Endothelial cell of umbilical vein (primary cell): ENCODE data around the gene COL13A1. TPM values are rescaled to one million over a fixed set of nuclear protein-coding genes. Genes with fewer than 3 reads are reported as not detected.

ENCODE experiments used
- BruUV-seq: library from RNA; stranded (reverse); fragments of 400-500 nt; replicated peaks from 2 replicates; lab custom pipeline; 2021; lab: Mats Ljungman, UMichigan
- CTCF ChIA-PET: fragments of 300-600, 350-600 bp; sonication (Branson Sonifier 250); formaldehyde crosslinking; loops from one replicate; lab custom pipeline; 2021; ENCODE audit warnings: antibody characterized with exemption, inconsistent platforms; lab: Charles Lee
- POLR2A ChIA-PET: fragments of 300-600, 350-600 bp; sonication (Branson Sonifier 250); formaldehyde crosslinking; loops from one replicate; lab custom pipeline; 2021; ENCODE audit warnings: antibody characterized with exemption, inconsistent platforms; lab: Charles Lee
- DNase-seq: peaks from one replicate; pipeline ENCODE4 v3.0.0-alpha.2; 2011; ENCODE audit warnings: low read depth, low spot score
- FAIRE-seq: peaks from 2 replicates; lab custom pipeline; 2011; peaks lifted over from hg19 to GRCh38; lab: Jason Lieb, UNC
- H2AFZ ChIP-seq: 2 replicates; pipeline ENCODE4 v1.6.0; 2012; ENCODE audit warnings: low read depth, low read length, control low read depth, inconsistent platforms
- H3K27ac ChIP-seq: 2 replicates; pipeline ENCODE4 v1.5.1; 2011; ENCODE audit warnings: low read depth, mild to moderate bottlenecking, control low read depth, low read length, moderate library complexity; ENCODE audit not compliant: insufficient read depth
- H3K27me3 ChIP-seq, 2 experiments: 2 replicates each; pipeline versions ENCODE4 v1.6.0 to v1.6.1; 2011; ENCODE audit warnings: low read length in 2 of 2, mixed read lengths in 1 of 2; ENCODE audit not compliant: control insufficient read depth in 2 of 2, insufficient read depth in 2 of 2
- H3K36me3 ChIP-seq, 2 experiments: 2 replicates in 1 of 2; 3 replicates in 1 of 2; pipeline ENCODE4 v1.5.1; 2011; ENCODE audit warnings: low read length in 2 of 2, mild to moderate bottlenecking in 1 of 2, moderate library complexity in 1 of 2; ENCODE audit not compliant: control insufficient read depth in 2 of 2, insufficient read depth in 2 of 2; ENCODE audit errors: extremely low read depth in 1 of 2
- H3K4me1 ChIP-seq: 3 replicates; pipeline ENCODE4 v1.5.1; 2011; ENCODE audit warnings: mild to moderate bottlenecking, low read length; ENCODE audit not compliant: control insufficient read depth, insufficient read depth; ENCODE audit errors: extremely low read depth
- H3K4me2 ChIP-seq: 2 replicates; pipeline ENCODE4 v1.6.1; 2011; ENCODE audit warnings: low read length, control low read depth, mixed read lengths; ENCODE audit not compliant: insufficient read depth
- H3K4me3 ChIP-seq, 3 experiments: fragments of 200-600 bp in 1 of 3; sonication (generic), shearing (Covaris generic) in 1 of 3; replicated peaks in 1 of 3; 2 replicates each; pipeline ENCODE4 v1.5.1; 2011 to 2016; ENCODE audit warnings: control low read depth in 3 of 3, low read length in 3 of 3, mild to moderate bottlenecking in 2 of 3, inconsistent platforms in 1 of 3, low read depth in 1 of 3, moderate library complexity in 1 of 3; ENCODE audit not compliant: insufficient read depth in 1 of 3
- H3K79me2 ChIP-seq: 2 replicates; pipeline ENCODE4 v1.6.0; 2012; ENCODE audit warnings: low read length, inconsistent platforms; ENCODE audit not compliant: control insufficient read depth, insufficient read depth
- H3K9ac ChIP-seq: replicated peaks from 2 replicates; pipeline ENCODE3; 2011; ENCODE audit warnings: low read length, control low read depth; ENCODE audit not compliant: insufficient read depth; ENCODE audit errors: extremely low read depth
- H3K9me1 ChIP-seq: replicated peaks from 3 replicates; pipeline ENCODE4 v1.6.0; 2011; ENCODE audit warnings: mild to moderate bottlenecking, low read length; ENCODE audit not compliant: control insufficient read depth, insufficient read depth; ENCODE audit errors: extremely low read depth
- H3K9me3 ChIP-seq: replicated peaks from 2 replicates; pipeline ENCODE4 v1.5.1; 2012; ENCODE audit warnings: low read length, inconsistent platforms; ENCODE audit not compliant: control insufficient read depth, insufficient read depth
- H4K20me1 ChIP-seq: replicated peaks from 2 replicates; pipeline ENCODE3; 2011; ENCODE audit warnings: mild to moderate bottlenecking, low read length; ENCODE audit not compliant: control insufficient read depth, insufficient read depth; ENCODE audit errors: extremely low read depth
- EZH2 ChIP-seq: IDR thresholded peaks from 2 replicates; pipeline ENCODE4 v1.6.1; 2012; ENCODE audit warnings: borderline replicate concordance, low read depth, mild to moderate bottlenecking, moderate library complexity, low read length, inconsistent platforms; ENCODE audit not compliant: severe bottlenecking
- FOS ChIP-seq: IDR thresholded peaks from 2 replicates; pipeline ENCODE4 v1.6.1; 2011; ENCODE audit warnings: mild to moderate bottlenecking, low read length, moderate library complexity, borderline replicate concordance; ENCODE audit not compliant: insufficient read depth
- GATA2 ChIP-seq: IDR thresholded peaks from 2 replicates; pipeline ENCODE4 v1.7.0; 2011; ENCODE audit warnings: low read depth, mild to moderate bottlenecking, moderate library complexity, mixed read lengths, low read length; ENCODE audit not compliant: insufficient read length, insufficient read depth
- JUN ChIP-seq: IDR thresholded peaks from 2 replicates; pipeline ENCODE4 v1.6.1; 2011; ENCODE audit warnings: borderline replicate concordance, low read depth; ENCODE audit not compliant: insufficient read length, insufficient read depth
- MYC ChIP-seq: IDR thresholded peaks from one replicate; pipeline ENCODE4 v1.6.1; 2011; ENCODE audit warnings: mild to moderate bottlenecking, low read depth, low read length
- POLR2A ChIP-seq: IDR thresholded peaks from 2 replicates; pipeline ENCODE4 v1.6.1; 2012; ENCODE audit warnings: low read depth, mild to moderate bottlenecking, control low read depth, low read length
- POLR2AphosphoS5 ChIP-seq: IDR thresholded peaks from 2 replicates; pipeline ENCODE4 v1.6.1; 2012; ENCODE audit warnings: low read depth, mild to moderate bottlenecking, control low read depth, low read length, moderate library complexity; ENCODE audit not compliant: insufficient read depth
- dilution Hi-C: fragments of 300-500 bp; cut with MboI; formaldehyde crosslinking; loops from one replicate; pipeline ENCODE4 v1.15.0; 2019; ENCODE audit warnings: low sequenced_read_pairs; ENCODE audit not compliant: extremely low pct_ligation_motif_present
- intact Hi-C: fragments of 100-400 bp; cut with micrococcal nuclease; formaldehyde crosslinking; loops from one replicate; pipeline ENCODE4 v1.10.0; 2022
- polyA plus RNA-seq, 4 experiments: library from polyadenylated mRNA; depleted of rRNA in 3 of 4; stranded (reverse) in 3 of 4; unstranded in 1 of 4; fragments of >200 nt; gene quantifications; 2 replicates each; pipeline versions ENCODE4 v1.2.1 to v1.2.3, GENCODE V29; 2011 to 2012; ENCODE audit warnings: missing spikeins in 1 of 4
- total RNA-seq: library from RNA; stranded (reverse); gene quantifications from 2 replicates; pipeline ENCODE4 v1.2.3, GENCODE V29; 2021
- TF ChIP-seq, protein P1 (sequence below): IDR thresholded peaks from 2 replicates; pipeline ENCODE4 v1.6.1; 2011; ENCODE audit not compliant: insufficient read depth, insufficient read length
- TF ChIP-seq, protein P2 (sequence below), 2 donors: IDR thresholded peaks; 1 replicate in 1 of 2; 2 replicates in 1 of 2; pipeline ENCODE4 v1.5.1; 2011; ENCODE audit warnings: low read length in 2 of 2, mild to moderate bottlenecking in 2 of 2, moderate library complexity in 2 of 2, control low read depth in 1 of 2, inconsistent platforms in 1 of 2, low read depth in 1 of 2; ENCODE audit not compliant: insufficient read depth in 1 of 2; ENCODE audit errors: extremely low read depth in 1 of 2

The COL13A1 gene
- total and polyA plus RNA-seq, 2 donors (not counting 3 experiments of a cell fraction or from before 2014, with no cell fraction given) = 21.4 to 47.5 TPM

DNA sequence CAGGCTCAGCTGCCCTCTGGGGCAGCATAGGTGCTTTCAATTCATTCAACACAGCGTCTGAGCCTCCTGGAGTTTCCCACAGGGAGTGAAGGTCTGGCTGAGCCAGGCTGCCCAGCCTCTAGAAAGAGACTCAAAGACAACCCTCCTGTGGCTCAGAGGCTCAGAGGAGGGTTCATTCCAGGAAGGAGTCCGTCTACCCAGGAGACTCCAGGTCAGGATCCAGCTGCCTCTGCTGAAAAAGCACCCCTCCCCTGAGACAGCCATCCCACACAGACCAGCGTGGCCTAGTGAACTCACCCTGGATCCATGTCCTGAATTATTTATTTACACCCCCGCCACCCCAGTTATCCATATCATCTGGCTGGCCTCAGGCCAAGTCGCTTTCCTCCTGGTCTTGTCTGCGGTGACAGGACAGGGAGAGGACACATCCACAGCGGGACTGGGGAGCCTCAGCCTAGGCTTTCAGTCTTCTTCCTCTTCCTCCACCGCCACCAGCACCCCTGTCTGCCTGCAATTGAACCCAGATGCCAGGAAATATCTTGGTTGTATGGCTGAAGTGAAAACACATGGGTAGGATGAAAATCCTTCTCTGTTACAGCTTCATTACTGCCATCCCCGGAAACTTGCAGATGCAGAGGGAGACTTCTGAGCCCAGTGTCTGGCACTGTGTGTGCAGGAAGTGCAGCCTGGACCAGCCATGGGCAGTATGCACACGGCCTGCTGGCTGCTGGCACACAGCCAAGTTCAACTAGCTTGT, 44.0 kb upstream of the COL13A1 start:
- TF ChIP-seq FOS (no peak), MYC (no peak), JUN (no peak), EZH2 (no peak)
- TF ChIP-seq, protein P1, sequence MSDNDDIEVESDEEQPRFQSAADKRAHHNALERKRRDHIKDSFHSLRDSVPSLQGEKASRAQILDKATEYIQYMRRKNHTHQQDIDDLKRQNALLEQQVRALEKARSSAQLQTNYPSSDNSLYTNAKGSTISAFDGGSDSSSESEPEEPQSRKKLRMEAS = no peak
- H3K27ac ChIP-seq = no peak overlapping the region
- ChIA-PET CTCF (interaction anchor here (1.2 to 2.4 kb wide), 4 partner anchors 11 to 44 kb away, joined by 3 to 11 read pairs (median 6); partner anchors contain the start of gene COL13A1), POLR2A (no interaction called here)
- H3K9me1 ChIP-seq = no peaks in the 10 kb centered on the region
- H3K9me3 ChIP-seq = no peaks in the 10 kb centered on the region
- no peaks in the 10 kb centered on the region for H3K4me1 ChIP-seq
- DNase-seq (peak; percentile 35), FAIRE-seq (peak; percentile 4)
- no peak overlapping the region for H3K4me2 ChIP-seq
- no peak overlapping the region for H3K9ac ChIP-seq
- H4K20me1 ChIP-seq = no peaks in the 10 kb centered on the region
- intact Hi-C loops = no loop called here
- dilution Hi-C loops = no loop called here
- H3K4me3 ChIP-seq = no peak overlapping the region
- H3K79me2 ChIP-seq = no peaks in the 10 kb centered on the region
- BruUV-seq = no TSS peak
- peaks cover 15 to 26% of the 10 kb centered on the region in 2 experiments for H3K27me3 ChIP-seq
- H2AFZ ChIP-seq = no peak overlapping the region
- H3K36me3 ChIP-seq = no peaks in the 10 kb centered on the region

DNA sequence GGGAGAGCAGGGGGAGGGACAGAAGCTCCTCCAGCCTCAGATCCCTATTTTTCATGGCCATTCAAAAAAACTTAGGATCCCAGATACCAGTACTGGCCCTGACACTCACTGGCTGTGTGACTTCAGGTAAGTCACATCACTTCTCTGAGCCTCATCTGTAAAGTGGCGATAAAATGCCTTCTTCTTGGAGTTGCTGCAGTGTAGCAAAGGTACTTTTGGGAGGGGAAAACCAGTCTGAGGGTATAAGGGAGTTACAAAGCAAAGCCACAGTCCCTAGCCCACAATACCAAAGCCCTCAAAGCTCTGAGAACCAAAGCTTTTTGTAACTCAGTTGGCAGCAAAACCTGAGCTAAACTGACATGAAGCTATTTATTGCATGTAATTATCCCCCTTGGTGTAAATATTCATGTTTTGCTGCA, 43.4 kb upstream of the COL13A1 start:
- TF ChIP-seq GATA2 = no peak
- TF ChIP-seq POLR2A = no peak
- no peak for TF ChIP-seq POLR2AphosphoS5
- TF ChIP-seq, protein P1 = no peak
- TF ChIP-seq FOS = no peak
- TF ChIP-seq, protein P2, sequence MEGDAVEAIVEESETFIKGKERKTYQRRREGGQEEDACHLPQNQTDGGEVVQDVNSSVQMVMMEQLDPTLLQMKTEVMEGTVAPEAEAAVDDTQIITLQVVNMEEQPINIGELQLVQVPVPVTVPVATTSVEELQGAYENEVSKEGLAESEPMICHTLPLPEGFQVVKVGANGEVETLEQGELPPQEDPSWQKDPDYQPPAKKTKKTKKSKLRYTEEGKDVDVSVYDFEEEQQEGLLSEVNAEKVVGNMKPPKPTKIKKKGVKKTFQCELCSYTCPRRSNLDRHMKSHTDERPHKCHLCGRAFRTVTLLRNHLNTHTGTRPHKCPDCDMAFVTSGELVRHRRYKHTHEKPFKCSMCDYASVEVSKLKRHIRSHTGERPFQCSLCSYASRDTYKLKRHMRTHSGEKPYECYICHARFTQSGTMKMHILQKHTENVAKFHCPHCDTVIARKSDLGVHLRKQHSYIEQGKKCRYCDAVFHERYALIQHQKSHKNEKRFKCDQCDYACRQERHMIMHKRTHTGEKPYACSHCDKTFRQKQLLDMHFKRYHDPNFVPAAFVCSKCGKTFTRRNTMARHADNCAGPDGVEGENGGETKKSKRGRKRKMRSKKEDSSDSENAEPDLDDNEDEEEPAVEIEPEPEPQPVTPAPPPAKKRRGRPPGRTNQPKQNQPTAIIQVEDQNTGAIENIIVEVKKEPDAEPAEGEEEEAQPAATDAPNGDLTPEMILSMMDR (IDR thresholded peaks at IDR 0.05; ENCODE audit: extremely low read depth in 1 of 2, insufficient read depth in 1 of 2, low read depth in 1 of 2, low read length in 2 of 2) = no peak
- ChIA-PET CTCF (interaction anchor here (1.2 to 2.4 kb wide), 4 partner anchors 11 to 43 kb away, joined by 3 to 11 read pairs (median 6); partner anchors contain the start of gene COL13A1), POLR2A (no interaction called here)
- Histone ChIP-seq H3K27ac (no peak overlapping the region), H3K4me1 (no peaks in the 10 kb centered on the region), H3K9me1 (no peaks in the 10 kb centered on the region), H3K4me2 (no peak overlapping the region), H3K79me2 (no peaks in the 10 kb centered on the region), H3K36me3 (no peaks in the 10 kb centered on the region), H3K4me3 (no peak overlapping the region), H3K27me3 (peaks cover 15 to 26% of the 10 kb centered on the region in 2 experiments), H4K20me1 (no peaks in the 10 kb centered on the region), H3K9me3 (no peaks in the 10 kb centered on the region), H3K9ac (no peak overlapping the region), H2AFZ (no peak overlapping the region)
- intact Hi-C loops = no loop called here
- BruUV-seq = no TSS peak
- DNase-seq = no peak
- dilution Hi-C loops = no loop called here
- no peak for FAIRE-seq
